Epithelial cell of proximal tubule (primary cell): ENCODE measurements around the gene SEL1L. TPM values are rescaled to one million over a fixed set of nuclear protein-coding genes. Genes with fewer than 3 reads are reported as not detected.
"Not testable (repeated sequence)": the region's sequence is repeated elsewhere in the genome, so short reads cannot be mapped to it uniquely, and the experiment has no call there.

Source experiments
- DNase-seq: peaks from one replicate; pipeline ENCODE4 v3.0.0-alpha.2; 2011; ENCODE audit warnings: low read depth
- H3K4me3 ChIP-seq: 2 replicates; pipeline ENCODE4 v1.5.1; 2011; ENCODE audit warnings: low read depth, mild to moderate bottlenecking, low read length
- CTCF ChIP-seq: conservative IDR thresholded peaks from 2 replicates; pipeline ENCODE4 v1.5.1; 2012; ENCODE audit warnings: low read depth, mild to moderate bottlenecking, low read length
- total RNA-seq: library from RNA; depleted of rRNA; stranded (reverse); fragments of >200 nt; gene quantifications from 2 replicates; pipeline ENCODE4 v1.2.3, GENCODE V29; 2015

The SEL1L gene
- total RNA-seq, 1 donor from 2014 or later: 25.2 TPM

GRCh38 chr14:81517798-81518398 is 15.8 kb downstream of the SEL1L start:
- no peak for TF ChIP-seq CTCF

GRCh38 chr14:81516986-81517797 is 16.5 kb downstream of the SEL1L start:
- no peak for DNase-seq
- no peak overlapping the region for H3K4me3 ChIP-seq
- no peak for TF ChIP-seq CTCF

More at GRCh38 chr14:81517798-81518398, 15.8 kb downstream of the SEL1L start:
- DNase-seq: no peak
- no peak overlapping the region for H3K4me3 ChIP-seq

GRCh38 chr14:81515927-81516326 is 17.7 kb downstream of the SEL1L start:
- not testable (repeated sequence) for DNase-seq

GRCh38 chr14:81512826-81513225 is 20.8 kb downstream of the SEL1L start:
- not testable (repeated sequence) for H3K4me3 ChIP-seq, DNase-seq

More at GRCh38 chr14:81515927-81516326, 17.7 kb downstream of the SEL1L start:
- not testable (repeated sequence) for H3K4me3 ChIP-seq

- TF ChIP-seq CTCF: no peak
- DNase-seq: no peak
- H3K4me3 ChIP-seq: no peak overlapping the region
These were observed 22.3 kb downstream of the SEL1L start for GRCh38 chr14:81511111-81511904.

GRCh38 chr14:81509838-81510452 is 23.7 kb downstream of the SEL1L start:
- DNase-seq: no peak
- no peak for TF ChIP-seq CTCF
- H3K4me3 ChIP-seq: no peak overlapping the region

GRCh38 chr14:81509321-81509720 is 24.3 kb downstream of the SEL1L start:
- no peak overlapping the region for H3K4me3 ChIP-seq
- DNase-seq: no peak
- TF ChIP-seq CTCF: no peak
